Retinal pigment epithelial cell (primary cell): ENCODE measurements around the gene ZNF384.

Source experiments
- DNase-seq: peaks from one replicate; pipeline ENCODE4 v3.0.0-alpha.2; 2010; ENCODE audit warnings: low read depth
- H3K4me3 ChIP-seq: 2 replicates; pipeline ENCODE4 v1.5.1; 2011; ENCODE audit warnings: mild to moderate bottlenecking, low read length, control low read depth, moderate library complexity
- CTCF ChIP-seq: conservative IDR thresholded peaks from 2 replicates; pipeline ENCODE4 v1.5.1; 2011; ENCODE audit warnings: low read depth, low read length, control low read depth, inconsistent platforms

ZNF384 gene

DNA sequence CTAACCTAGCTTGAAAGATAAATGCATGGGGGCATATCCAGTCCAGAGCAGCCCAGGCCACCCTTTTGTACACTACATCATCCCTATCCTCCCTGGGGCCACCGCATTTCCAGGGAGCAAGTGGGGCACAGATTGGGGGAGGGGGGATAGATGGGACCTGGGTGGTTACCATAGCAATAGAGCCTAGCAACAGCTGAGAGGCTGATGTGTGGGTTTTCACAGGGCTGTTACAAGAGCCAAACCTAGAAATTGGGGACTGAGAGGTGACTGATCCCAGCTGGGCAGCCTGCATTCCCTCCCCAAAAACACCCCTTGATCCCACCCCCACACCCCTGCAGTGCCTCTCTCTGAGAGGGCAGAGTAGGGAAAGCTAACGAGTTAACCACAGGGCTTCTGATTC, 3.7 kb upstream of the ZNF384 start:
- TF ChIP-seq CTCF, result no peak
- DNase-seq, result no peak
- no peak overlapping the region for H3K4me3 ChIP-seq

DNA sequence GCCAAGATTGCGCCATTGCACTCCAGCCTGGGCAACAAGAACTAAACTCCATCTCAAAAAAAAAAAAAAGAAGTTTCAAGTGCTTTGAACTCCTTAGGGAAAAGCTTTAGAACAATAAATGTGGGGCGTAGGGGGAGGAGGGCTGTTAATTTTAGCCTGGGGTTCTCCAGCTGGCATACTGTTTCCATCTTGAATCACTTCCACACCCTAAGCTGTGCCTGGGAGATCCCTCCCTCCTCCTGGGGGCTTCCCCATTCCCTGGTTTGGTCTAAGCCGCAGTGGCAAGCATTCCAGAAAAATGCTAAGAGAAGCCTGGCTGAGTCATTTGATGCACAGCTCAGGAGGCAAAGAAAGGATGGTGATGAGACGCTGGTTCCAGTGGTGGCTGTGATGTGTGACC, 2.3 kb upstream of the ZNF384 start:
- DNase-seq, result no peak
- TF ChIP-seq CTCF, result no peak
- H3K4me3 ChIP-seq, result no peak overlapping the region

GRCh38 chr12:6688543-6688998, 604 bp downstream of the ZNF384 start:
- peak overlapping the region; percentile 95 for H3K4me3 ChIP-seq
- no peak for DNase-seq
- no peak for TF ChIP-seq CTCF

- TF ChIP-seq CTCF, result no peak
- H3K4me3 ChIP-seq, result no peak overlapping the region
Measured at GRCh38 chr12:6685814-6686213, 3.4 kb downstream of the ZNF384 start.

GRCh38 chr12:6684609-6685008, 4.6 kb downstream of the ZNF384 start:
- TF ChIP-seq CTCF, result peak; percentile 47
- no peak for DNase-seq
- no peak overlapping the region for H3K4me3 ChIP-seq

More at GRCh38 chr12:6685814-6686213, 3.4 kb downstream of the ZNF384 start:
- no peak for DNase-seq

DNA sequence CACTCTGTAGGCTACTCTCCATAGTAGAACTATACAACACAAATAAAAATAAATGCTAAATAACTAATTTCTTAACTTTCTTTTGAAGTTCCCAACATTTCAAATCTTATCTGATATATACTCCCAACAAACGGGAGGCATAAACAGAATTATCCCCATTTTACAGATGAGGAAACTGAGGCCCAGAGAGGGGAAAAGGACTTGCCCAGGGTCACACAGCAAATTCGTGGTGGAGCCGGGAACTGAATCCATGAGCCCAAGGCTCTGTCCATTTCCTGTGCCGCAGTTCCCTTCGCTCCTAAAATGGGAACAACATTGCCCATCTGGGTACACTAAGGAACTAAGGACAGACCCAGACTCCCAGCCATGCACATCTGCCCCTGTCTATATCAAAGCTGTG, 12.2 kb downstream of the ZNF384 start:
- DNase-seq, result no peak
- TF ChIP-seq CTCF, result no peak
- H3K4me3 ChIP-seq, result no peak overlapping the region

DNA sequence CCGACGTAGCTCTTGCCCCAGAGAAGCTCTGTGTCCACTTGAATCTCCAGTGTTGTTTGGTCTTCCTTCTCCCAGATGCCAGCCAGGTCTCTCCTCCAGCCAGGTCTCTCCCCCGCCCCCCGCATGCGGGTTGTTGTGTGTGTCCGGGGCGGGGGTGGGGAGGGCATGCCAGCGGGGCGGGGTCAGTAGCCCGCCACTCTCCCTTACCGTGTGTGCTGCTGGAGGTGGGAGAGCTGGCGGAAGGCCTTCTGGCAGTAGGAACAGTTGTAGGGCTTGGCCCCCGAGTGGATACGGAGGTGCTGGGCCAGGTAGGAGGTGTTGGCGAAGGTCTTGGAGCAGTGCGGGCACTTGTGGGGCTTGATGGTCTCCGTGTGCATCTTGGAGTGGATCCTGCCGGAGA, 17.0 kb downstream of the ZNF384 start:
- TF ChIP-seq CTCF, result no peak
- DNase-seq, result no peak
- H3K4me3 ChIP-seq, result no peak overlapping the region
